Calu3 (cell line): ENCODE results near the gene REEP5. TPM values are rescaled to one million over a fixed set of nuclear protein-coding genes. Genes with fewer than 3 reads are reported as not detected.

ENCODE experiments used
- BruUV-seq: library from RNA; stranded (reverse); fragments of 400-500 nt; replicated peaks from 2 replicates; lab custom pipeline; 2021; lab: Mats Ljungman, UMichigan
- CTCF ChIA-PET: fragments of 300-600 bp; sonication (Branson Sonifier 250); formaldehyde crosslinking; loops from one replicate; lab custom pipeline; 2022; ENCODE audit warnings: antibody characterized with exemption; lab: Charles Lee
- DNase-seq: peaks from one replicate; pipeline ENCODE4 v3.0.0; 2022
- H3K27ac Mint-ChIP-seq: one replicate; pipeline ENCODE4 v1.8.0; 2022; ENCODE audit warnings: mixed read lengths; ENCODE audit not compliant: unreplicated experiment
- H3K27me3 Mint-ChIP-seq: one replicate; pipeline ENCODE4 v1.8.0; 2022; ENCODE audit warnings: mixed read lengths; ENCODE audit not compliant: unreplicated experiment
- H3K36me3 Mint-ChIP-seq: one replicate; pipeline ENCODE4 v1.8.0; 2022; ENCODE audit warnings: mild to moderate bottlenecking, moderate library complexity, mixed read lengths; ENCODE audit not compliant: insufficient read depth, unreplicated experiment
- H3K4me1 Mint-ChIP-seq: one replicate; pipeline ENCODE4 v1.8.0; 2022; ENCODE audit warnings: mild to moderate bottlenecking, low read depth, mixed read lengths; ENCODE audit not compliant: unreplicated experiment
- H3K4me3 Mint-ChIP-seq: one replicate; pipeline ENCODE4 v1.8.0; 2022; ENCODE audit warnings: mild to moderate bottlenecking, low read depth, moderate library complexity, mixed read lengths; ENCODE audit not compliant: unreplicated experiment
- H3K9me3 Mint-ChIP-seq: one replicate; pipeline ENCODE4 v1.8.0; 2022; ENCODE audit warnings: low read depth, mixed read lengths; ENCODE audit not compliant: unreplicated experiment
- intact Hi-C: fragments of 100-400 bp; cut with micrococcal nuclease; formaldehyde crosslinking; loops from one replicate; pipeline ENCODE4 v1.10.0; 2022; ENCODE audit not compliant: unreplicated experiment
- total RNA-seq: library from RNA; stranded (reverse); gene quantifications from 2 replicates; pipeline ENCODE4 v1.2.3, GENCODE V29; 2022
- TF ChIP-seq, protein P1 (sequence below): fragments of 200-600 bp; IDR thresholded peaks from one replicate; pipeline ENCODE4 v1.8.0; 2022; ENCODE audit warnings: antibody characterized with exemption; ENCODE audit not compliant: unreplicated experiment

Gene REEP5
- total RNA-seq, 1 experiment from 2014 or later = 123 TPM

DNA sequence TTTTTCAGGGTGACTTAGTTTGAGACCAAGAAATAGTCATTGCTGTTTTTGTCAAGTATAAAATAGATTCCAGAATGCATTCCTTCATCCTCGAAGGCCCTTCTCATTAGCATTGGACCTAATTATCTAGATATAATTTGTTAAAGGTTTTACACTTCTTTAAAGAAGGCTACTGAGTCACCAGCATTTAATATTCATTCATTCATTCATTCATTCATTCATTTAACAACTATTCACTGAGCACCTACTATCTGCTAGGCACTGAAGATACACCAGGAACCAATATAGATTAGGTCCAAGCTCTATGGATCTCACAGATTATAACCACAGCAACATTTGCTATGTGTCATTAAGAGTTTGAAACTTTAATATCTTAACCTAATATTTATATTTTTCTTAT, 11.1 kb upstream of the REEP5 start:
- no peak overlapping the region for H3K4me3 Mint-ChIP-seq
- H3K27me3 Mint-ChIP-seq = no peaks in the 10 kb centered on the region
- no TSS peak for BruUV-seq
- intact Hi-C loops = no loop called here
- H3K4me1 Mint-ChIP-seq = no peaks in the 10 kb centered on the region
- H3K36me3 Mint-ChIP-seq = no peaks in the 10 kb centered on the region
- CTCF ChIA-PET = interaction anchor here (0.6 kb wide), 1 partner anchor 17 kb away, joined by 5 read pairs; no protein-coding TSS in a partner anchor
- H3K27ac Mint-ChIP-seq = no peak overlapping the region
- DNase-seq = no peak
- no peaks in the 10 kb centered on the region for H3K9me3 Mint-ChIP-seq
- TF ChIP-seq, protein P1, sequence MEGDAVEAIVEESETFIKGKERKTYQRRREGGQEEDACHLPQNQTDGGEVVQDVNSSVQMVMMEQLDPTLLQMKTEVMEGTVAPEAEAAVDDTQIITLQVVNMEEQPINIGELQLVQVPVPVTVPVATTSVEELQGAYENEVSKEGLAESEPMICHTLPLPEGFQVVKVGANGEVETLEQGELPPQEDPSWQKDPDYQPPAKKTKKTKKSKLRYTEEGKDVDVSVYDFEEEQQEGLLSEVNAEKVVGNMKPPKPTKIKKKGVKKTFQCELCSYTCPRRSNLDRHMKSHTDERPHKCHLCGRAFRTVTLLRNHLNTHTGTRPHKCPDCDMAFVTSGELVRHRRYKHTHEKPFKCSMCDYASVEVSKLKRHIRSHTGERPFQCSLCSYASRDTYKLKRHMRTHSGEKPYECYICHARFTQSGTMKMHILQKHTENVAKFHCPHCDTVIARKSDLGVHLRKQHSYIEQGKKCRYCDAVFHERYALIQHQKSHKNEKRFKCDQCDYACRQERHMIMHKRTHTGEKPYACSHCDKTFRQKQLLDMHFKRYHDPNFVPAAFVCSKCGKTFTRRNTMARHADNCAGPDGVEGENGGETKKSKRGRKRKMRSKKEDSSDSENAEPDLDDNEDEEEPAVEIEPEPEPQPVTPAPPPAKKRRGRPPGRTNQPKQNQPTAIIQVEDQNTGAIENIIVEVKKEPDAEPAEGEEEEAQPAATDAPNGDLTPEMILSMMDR = no peak

DNA sequence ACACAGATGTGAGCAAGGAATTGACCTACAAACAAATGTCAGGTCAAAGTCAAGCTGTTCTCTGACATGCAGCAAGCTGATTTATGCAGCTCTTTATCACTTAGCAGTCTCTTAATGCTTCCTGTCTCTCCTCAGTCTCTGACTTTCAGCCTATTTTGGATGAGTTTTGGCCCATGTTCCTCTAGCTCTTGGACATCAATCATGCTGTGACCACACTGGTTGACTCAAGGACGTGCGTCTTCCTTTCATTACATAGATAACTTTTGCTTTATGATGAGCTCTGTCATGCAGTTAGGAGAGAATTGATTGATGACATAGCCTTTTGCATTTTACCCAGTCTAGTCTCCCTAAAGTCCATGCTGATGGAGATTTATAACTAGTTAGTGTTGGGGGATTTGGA, 9.4 kb upstream of the REEP5 start:
- no peak overlapping the region for H3K27ac Mint-ChIP-seq
- no peaks in the 10 kb centered on the region for H3K36me3 Mint-ChIP-seq
- intact Hi-C loops = no loop called here
- no TSS peak for BruUV-seq
- H3K4me3 Mint-ChIP-seq = no peak overlapping the region
- H3K4me1 Mint-ChIP-seq = no peaks in the 10 kb centered on the region
- no peak for DNase-seq
- TF ChIP-seq, protein P1 = no peak
- CTCF ChIA-PET = no interaction called here
- no peaks in the 10 kb centered on the region for H3K9me3 Mint-ChIP-seq
- no peaks in the 10 kb centered on the region for H3K27me3 Mint-ChIP-seq

DNA sequence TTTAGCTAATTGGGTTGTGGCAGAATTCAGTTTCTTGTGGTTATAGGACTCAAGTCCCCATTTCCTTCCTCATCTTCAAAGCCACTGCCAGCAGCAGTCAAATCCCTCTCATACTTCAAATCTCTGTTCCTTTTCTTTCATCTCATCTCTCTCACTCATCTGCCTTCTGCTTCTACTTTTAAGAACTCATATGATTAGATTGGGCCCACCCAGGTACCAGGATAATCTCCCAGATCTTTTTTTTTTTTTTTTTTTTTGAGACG, 8.0 kb upstream of the REEP5 start:
- CTCF ChIA-PET = no interaction called here
- H3K27ac Mint-ChIP-seq = no peak overlapping the region
- no peak overlapping the region for H3K4me3 Mint-ChIP-seq

DNA sequence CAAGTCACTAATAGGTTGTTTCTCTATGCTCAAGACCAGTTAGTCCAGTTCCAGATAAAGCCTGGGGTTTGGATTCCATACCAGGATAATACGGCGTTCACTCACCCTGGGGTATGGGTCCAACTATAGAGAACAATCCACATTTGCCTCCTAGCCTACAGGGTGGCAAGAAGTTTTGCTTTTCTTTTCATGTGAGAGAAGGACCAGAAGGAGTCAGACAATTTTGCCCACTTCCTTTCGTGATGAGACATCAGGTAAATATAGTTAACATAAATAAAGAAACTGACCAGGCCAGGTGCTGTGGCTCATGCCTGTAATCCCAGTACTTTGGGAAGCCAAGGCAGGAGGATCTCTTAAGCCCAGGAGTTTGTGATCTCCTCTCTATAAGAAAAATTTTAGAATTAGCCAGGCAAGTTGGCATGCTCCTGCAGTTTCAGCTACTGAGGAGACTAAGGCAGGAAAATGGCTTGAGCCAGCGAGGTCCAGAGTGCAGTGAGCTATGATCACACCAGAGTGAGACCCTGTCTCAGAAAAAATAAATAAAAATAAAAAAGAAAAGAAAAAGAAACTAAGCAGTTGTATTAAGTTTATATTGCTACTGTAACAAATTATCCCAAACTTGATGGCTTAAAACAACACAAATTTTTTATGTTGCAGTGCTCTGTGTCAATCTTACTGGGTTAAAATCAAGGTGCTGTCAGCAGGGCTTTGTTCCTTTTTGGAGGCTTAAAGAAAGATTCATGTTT, 7.5 kb upstream of the REEP5 start:
- TF ChIP-seq, protein P1 = no peak
- DNase-seq = no peak
- BruUV-seq = no TSS peak
- H3K27ac Mint-ChIP-seq = no peak overlapping the region
- no peaks in the 10 kb centered on the region for H3K4me1 Mint-ChIP-seq
- H3K4me3 Mint-ChIP-seq = no peak overlapping the region
- no peaks in the 10 kb centered on the region for H3K9me3 Mint-ChIP-seq
- H3K27me3 Mint-ChIP-seq = no peaks in the 10 kb centered on the region
- CTCF ChIA-PET = no interaction called here
- intact Hi-C loops = loop anchor here (10.0 kb wide), 1 partner anchor 235 kb away; no protein-coding TSS in a partner anchor
- H3K36me3 Mint-ChIP-seq = no peaks in the 10 kb centered on the region

More for the DNA sequence above, 8.0 kb upstream of the REEP5 start:
- TF ChIP-seq, protein P1 = no peak
- Mint-ChIP-seq H3K27me3 (no peaks in the 10 kb centered on the region), H3K4me1 (no peaks in the 10 kb centered on the region), H3K9me3 (no peaks in the 10 kb centered on the region), H3K36me3 (no peaks in the 10 kb centered on the region)
- BruUV-seq = no TSS peak
- no peak for DNase-seq
- intact Hi-C loops = no loop called here
